Stimulated activated CD4-positive, alpha-beta T cell treated with anti-CD3 and anti-CD28 coated beads, Interleukin-2, amount 100 ng/mL, for 24 hours (primary cell): ENCODE results near the gene CWC27.

Experiments used
- DNase-seq, 2 donors: peaks; one replicate each; pipeline ENCODE4 v3.0.0-alpha.2; 2020

Gene CWC27

DNA sequence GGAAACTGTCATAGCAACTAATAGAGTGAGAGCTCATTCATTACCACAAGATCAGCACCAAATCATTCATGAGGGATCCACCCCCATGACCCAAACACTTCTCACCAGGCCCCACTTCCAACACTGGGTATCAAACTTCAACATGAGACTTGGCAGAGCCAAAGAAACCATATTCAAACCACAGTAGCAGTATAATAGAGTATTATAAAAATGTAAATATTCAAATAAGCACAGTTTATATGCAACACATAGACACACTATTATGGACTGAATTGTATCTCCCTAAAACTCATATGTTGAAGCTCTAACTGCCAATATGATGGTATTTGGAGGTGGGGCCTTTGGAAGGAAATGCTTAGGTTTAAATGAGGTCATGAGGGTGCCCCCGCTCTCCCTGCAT lies 240.5 kb downstream of the CWC27 start:
- DNase-seq, result no peak

DNA sequence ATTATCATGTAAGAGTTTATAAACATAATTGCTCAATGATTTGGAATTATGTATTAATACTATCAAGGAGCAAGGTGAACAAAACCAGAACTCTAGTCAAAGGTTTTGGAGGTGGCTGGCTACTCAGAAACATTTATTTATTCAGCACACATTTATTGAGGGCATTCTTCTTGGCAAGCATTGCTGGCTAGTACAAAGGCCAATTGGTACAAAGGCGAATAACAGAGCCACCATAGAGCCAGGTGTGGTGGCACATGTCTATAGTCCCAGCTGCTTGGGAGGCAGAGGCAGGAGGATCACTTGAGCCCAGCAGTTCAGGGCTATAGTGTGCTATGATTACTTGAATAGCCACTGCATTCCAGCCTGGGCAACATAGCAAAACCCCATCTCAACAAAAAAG lies 242.1 kb downstream of the CWC27 start:
- DNase-seq, result no peak

DNA sequence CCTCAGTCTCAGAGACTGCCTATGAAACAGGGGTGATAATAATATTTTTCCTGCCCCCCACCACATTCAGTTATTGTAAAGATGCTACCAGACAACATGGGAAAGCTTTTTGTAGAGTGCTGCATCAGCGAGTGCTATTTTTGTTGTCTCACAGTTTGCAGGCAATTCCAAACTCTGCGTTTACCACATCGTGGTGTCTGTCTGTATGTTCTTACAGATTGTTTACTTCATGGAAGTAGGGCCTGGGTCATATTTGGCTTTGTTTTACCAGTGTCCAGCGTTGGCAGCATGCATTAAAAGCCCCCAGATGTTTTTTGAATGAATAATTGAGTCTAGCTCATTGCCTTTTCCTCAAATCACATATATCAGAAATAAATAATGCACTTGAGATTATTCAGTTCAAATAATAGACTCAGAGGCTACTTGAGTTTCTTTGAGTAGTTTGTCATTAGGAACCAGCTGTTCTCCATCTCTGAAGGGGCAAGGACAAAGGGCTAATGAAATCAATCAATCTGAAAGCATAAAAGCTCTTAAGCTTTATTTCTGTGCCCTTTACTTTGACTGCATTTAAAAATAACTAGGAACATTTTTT lies 243.7 kb downstream of the CWC27 start:
- no peak for DNase-seq

DNA sequence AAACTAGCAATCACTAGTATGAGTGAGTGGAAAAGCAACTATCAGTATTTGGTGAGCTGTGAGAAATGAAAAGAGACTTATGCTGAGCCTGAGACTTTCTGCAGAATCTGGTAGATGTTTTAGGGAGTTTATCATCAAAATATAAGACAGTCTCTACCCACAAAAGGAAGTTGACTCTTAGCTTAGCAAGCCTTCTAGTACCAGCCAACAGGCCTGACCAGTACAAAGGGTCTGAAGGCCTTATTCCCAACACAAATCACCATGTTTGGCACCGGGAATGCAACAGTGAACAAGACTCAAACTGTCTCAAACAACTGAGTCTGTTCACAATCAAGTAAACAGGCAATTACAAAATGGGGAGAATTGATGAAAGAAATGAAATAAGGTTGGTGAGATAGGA lies 244.4 kb downstream of the CWC27 start:
- DNase-seq, result no peak

DNA sequence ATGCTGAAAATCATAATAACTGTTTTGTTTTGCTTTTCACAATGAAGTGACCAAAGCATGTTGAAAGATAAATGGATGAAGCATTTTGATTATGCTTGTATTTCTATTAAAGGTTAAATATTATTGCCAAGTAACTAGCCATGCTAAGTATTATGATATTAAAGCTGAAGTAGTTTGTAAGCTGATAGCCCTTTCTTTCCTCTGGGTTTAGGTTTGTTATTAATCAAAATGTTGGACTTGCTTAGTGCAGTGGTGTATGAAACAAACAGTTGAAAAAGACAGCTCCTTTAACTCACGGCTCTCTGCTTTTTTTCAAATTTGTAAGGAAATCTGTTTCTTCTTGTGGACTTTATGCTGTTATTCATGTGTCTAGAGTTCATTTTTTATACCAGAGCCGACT lies 246.0 kb downstream of the CWC27 start:
- DNase-seq, result no peak

DNA sequence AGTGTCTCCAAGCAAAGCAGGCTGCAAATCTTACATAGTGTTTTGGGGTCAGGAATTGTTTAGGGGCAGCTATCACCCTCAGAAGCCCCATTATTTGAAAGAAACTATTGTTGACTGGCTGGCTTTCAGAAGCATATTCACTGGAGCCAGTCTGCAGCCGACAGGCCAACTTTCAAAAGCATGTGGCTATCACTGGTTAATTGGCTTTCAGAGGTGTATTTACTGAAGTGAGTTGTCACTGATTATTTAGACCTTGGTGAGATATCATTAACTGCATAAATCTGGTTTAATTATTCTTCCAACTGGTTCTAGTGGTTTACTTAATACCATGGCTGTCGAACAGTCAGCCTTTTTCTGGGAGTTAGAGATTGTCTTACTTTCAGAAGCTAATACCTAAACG lies 247.0 kb downstream of the CWC27 start:
- no peak for DNase-seq

DNA sequence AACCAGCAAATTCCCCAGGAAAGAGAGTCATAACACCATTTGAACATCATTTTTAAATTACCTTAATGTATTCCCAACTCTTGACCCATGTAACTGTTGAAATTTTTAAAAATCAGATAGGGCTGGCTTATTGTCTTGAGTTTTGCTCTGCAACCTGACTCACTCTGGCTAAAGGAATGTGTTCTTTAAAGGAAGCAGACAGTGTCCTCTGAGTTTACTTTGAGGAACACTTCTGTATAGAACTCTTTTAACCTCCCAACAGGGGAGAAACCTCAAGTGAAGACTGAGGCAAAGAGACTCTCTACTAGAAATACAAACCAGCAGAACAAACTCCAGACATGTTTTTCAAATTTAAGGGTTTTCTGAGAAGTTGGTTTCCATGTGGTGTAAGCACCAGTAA lies 248.9 kb downstream of the CWC27 start:
- DNase-seq, result no peak

DNA sequence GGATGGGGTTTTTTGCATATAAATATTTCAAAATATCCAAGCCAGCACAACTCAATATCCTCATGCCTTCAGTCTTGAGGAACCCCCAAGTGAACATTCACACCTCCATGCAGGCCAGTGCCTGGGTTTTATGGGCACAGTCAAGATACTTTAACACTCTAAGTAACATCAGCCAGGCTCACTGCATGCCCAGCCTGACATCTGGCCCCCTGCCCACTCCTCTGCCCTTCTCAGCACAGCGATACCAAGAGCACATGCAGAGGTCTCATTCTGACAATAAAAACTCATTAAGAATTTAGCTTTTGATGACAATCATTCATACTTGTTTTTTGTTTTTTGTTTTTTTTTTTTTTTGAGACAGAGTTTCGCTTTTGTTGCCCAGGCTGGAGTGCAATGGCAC lies 250.0 kb downstream of the CWC27 start:
- DNase-seq, result no peak

DNA sequence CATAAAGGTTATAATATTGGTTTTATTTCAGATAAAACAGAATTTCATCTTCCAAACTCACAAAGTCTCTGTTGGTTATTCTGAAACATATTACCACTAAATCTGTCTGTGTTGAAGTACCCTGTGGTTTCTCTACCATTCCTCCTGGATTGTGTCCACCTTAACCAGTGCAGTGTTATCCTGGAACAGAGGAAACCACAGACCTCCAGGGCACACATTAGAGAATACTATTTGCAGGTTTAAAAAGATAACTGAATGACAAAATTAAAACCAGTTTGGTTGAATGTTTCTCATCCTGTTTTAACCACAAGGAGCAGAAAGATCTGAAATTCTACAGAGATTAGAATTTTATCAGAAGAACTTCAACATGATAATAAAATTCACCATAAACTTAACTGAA lies 251.8 kb downstream of the CWC27 start:
- no peak for DNase-seq

DNA sequence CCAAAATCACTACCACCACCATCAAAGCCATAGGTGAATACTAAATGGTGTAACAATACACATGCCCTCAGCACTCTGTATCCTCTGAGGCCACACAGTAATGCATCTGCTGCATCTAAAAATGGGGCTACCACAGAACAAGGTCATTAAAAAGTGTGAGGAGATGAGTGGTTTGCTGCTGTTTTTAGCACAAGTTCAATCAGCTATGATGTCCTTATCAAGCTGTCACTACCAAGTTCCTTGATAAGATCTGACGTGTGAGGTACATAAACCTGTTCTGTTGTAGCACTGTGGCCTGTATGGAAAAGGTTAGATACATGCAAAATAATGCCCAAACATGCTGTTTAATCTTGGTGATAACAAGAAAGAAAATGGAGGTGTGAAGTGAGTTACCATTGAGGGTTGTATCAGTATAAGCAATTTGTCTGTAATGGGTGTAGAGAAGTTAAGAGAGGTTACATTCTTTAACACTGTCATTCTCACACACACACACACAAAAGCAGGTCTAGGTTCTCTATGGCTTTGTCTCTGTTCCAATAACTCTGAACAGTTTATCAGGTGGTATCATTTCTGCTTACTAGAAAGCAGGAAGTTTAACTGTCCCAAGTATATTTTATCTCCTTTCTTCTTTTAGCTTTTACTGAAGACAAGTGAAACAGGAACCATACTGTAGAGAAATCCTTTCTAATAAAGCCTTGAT lies 252.9 kb downstream of the CWC27 start:
- DNase-seq, result no peak

DNA sequence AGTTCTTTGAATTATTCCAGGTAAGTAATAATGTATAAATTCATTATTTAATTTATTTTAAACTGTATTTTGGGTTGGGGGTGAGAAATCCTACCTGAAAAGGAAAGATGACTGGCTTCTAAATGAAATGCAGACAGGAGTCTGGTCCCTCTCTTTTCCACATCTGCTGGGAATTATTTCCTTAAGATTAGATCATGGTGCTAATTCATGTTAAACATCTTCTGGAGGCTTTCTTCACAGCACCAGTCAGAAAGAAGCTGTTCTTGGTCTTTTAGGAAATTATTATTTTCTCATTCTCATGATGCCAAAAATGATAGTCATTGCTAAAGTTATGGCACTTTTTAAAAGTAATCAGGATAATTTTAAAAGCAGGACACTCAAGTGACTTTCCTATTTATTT lies 254.2 kb downstream of the CWC27 start:
- DNase-seq, result no peak

DNA sequence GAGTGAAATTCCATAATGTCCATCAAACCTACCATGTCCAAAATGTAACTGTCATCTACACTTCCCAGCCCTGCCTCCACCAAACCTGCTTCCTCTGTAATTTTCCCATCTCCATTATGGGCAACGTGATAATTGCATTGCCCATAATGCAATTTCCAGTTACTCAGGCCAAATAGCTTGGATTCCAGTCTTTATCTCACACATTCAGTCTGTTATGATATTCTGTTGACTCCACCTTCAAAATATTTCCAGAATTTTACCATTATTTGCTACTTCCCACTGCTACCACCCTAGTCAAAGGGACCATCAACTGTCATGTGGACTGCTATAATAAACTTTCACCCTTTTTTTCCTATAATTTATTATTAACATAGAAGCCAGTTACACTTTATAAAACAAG lies 256.0 kb downstream of the CWC27 start:
- no peak for DNase-seq

DNA sequence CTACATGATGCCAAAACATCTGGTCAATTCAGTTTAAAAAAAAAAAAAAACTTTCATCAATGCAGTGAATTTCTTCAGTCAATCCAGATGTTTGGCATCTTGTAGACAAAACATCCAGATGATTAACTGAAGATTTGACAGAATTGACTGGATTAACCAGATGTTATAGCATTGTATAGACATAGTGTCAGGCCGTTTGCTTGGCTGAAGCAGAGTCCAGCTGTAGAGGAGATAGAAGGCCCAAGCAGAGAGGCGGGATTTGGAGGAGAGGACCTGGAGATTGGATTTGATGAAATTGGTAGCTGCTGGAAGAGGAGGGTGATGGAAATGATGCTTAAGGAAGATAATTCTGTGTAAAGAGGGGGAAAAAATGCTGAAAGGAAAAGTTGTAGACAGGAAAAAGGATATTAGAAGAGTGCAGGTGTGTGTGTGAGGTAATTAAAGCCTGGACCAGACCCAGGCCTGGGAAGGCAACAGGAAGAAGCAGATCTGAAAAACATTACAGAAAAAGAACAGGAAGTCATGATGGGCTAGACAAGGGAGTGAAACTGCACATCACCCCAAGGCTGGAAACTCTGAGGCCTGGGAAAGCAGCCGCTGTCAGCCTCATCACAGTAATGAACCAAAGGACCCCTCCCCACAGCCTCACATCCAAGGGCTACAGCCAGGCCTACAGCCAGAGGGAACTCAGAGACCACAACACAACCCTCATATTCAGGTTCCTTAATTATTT lies 258.3 kb downstream of the CWC27 start:
- peak in 1 of 2 donors; percentile 17 for DNase-seq

DNA sequence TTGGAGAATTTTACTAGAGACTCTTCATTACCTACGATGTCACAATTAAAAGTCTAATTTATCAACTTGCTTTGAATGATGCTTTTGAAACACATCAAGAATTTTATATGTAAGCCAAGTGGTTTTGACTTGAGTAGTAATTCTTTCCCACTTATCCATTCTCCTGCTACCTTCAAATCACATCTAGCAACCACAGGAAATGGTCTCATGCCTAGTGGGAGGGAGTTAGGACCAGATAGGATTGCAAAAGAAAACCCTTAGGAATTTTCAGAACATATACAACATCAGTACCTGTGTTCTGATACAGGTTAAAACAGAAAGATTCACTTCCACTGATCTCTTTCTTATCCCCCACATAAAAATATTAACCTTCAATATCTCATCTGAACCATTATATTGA lies 260.4 kb downstream of the CWC27 start:
- DNase-seq, result no peak

DNA sequence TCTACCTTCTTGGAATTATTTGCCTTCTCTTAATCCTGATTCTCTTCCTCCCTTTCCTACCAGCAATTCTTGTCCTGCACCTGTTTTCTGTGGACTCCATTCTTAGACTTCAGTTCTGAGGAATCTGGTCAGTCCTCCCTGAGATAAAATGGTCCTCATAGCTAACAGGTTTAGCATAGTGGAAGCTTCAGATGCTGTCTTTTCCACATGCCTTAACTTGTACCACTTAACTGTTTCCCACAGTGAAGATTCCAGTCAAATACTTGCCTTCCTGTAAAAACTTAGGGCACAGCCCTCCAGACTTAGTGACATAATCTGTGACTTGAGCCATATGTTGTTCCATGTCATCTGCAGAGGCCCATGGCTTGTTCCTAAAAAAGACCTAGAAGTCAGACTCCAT lies 261.3 kb downstream of the CWC27 start:
- no peak for DNase-seq

DNA sequence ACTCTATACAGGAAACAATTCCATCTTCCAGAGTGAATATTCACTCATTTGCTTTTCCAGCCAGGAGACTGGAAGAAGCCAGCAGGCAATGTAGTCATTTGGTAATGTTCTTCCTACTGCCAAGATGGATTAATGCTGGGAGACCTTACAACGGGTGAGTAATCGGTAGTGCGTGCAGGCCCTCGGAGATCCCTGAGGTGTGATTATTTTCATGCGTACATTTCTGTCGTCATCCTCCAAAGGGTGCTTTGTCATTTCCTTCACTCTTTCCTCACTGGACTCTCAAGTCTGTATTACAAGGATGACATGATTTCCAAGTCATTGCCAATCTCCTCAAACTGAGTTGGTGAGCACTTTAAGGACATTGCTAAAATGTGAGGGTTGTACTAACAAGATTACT lies 263.5 kb downstream of the CWC27 start:
- DNase-seq, result no peak

DNA sequence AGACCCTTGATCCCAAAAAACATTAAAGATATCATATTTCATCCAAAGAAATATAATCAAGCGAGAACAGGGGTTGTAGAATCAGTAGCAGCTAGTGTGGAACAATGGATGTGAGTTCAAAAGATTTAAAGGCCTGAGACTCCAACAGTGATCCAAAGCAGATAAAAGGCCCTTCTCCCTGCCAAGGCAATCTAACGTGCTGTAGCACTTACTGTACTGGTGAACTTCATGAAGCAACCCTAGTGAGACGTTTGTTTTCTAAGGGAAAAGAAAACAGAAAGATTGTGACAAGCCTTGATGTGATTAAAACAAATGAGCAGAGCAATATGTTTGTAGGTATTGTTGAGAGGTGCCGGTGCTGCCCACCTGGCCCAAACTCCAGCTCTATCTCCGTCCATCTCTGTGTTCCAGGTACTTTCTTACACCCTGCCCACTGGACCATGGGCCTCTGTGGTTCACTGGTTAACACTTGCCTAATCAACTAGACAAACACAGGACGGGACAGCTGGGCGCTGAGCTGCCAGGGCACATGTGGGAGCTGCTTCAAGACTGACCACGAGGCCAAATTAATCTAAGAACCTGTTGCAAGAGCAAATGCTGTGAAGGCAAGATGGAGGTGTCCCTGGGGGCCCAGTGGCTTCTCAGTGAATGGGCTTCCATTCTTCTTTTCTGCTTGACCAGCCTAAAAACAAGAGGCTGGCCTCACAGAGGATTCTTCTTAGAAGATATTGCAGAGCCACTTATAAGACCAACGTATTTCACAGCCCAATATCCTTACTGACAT lies 265.5 kb downstream of the CWC27 start:
- DNase-seq, result no peak

DNA sequence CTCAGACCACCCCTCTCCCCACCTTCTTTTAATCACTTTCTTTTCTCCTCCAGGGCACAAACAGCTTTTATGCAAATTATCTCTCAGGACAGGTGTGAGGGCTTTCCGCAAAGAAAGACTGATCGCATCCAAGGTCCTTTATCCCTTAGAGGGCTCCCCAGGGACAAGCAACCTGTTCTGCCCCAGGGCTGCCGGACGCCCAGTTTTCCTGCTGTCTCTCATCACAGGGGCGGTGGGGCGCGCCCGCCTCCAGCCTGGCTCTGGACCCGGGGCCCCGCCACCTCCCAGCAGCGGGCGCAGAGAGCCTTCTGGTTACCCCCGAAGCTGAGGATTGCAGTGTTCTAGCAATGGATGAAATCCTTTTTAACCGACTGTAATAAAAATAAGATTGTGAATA lies 266.1 kb downstream of the CWC27 start:
- DNase-seq, result no peak

DNA sequence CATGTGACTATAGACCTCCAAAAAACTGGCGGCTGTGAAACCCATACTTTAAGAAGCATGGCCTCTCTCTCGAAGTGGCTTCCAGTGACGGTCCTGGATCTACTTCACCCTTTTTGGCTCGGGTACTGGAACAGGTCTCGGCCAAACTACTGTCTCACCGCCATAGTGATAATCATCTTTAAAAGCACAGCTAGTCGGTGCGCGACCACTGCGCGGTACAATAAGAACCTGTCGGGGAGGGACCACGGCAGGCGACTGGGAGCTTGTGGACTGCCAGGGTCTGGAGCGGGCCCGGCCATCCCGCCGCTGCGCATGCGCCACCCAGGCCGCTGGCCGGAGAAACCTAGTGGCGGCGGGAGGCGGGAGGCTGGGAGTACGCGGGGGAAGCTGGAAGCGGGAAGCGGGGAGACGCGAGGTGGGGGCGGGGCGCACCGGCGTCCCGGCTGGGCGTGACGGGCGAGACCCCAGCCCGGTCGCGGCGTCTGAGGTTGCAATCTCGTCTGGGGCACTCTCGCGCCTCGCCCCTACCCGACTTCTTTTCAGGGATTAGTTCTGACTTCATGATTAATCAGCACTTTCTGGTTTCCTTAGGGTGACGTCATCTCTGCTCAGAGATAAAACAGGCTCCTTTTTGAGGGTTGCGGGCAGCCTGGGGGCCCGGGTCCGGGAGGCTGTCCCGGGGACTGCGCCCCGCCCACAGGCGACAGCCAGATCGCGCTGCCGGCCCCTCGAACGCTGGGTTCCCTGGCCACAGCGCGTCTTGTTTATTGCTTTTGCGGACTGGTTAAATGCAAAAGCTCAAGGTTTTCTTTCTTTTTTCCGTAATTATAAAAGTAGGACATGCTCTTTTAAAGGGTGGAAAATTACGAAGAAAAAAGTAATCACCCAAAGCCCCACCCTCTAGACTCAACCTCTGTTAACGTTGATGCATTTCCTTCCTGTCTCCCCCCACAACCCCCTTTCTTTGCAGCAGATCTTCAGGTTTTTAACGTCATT lies 266.8 kb downstream of the CWC27 start:
- peak; percentile 77 to 79 for DNase-seq

DNA sequence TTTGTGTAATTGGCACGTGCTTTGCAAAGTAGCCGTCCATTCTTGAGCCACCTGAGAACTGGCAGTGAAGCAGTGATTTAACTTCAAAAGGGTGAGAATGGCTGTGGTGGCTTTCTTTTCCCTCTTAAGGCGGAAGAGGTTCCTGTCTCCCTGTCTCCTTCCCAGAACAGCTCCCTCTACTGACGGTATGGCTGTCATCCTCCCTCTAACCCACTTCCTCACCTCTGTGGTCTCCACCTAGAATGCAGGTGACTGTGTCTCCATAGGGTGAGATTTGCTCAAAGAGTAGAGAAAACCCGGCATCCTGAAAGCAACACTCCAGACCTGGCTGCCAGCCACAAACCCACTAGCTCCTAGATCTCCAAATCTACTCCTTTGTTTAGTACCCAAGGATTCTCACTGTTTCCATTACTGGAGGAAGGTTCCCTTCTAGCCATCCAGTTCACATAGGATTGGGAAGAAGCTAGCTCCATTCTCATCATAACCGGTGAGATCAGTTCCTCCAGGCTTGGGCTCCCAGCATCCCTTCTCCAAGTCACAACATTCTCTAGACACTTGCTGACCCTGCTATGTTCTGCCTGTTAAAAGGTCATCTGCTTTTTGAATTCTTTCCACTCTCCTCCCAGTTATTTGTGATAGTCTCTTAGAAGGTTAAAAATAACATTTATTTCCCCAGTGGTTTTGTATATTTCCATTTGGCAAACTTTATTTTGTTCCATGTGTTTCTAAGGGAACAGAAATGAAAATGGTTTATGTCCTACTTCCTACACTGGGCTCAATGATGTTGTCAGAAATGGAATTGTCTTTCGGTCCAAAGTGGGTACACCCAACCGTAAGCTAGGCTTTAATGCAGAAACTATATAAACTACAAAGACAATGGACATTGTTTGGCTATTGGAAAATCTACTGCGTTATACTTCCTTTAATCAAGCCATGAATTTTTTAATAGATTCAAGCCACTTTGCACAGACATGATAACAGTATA lies 269.4 kb downstream of the CWC27 start:
- no peak for DNase-seq
